MM.1S (cell line): ENCODE data around the gene ACTL6A.

Experiments
- EZH2 ChIP-seq: fragments of 300-600 bp; sonication (generic); optimal IDR thresholded peaks from 2 replicates; pipeline ENCODE3; 2017; ENCODE audit warnings: low read depth, mild to moderate bottlenecking, antibody characterized with exemption, low read length, mixed read lengths
- TF ChIP-seq, protein P1 (sequence below): fragments of 300-600 bp; sonication (generic); IDR thresholded peaks from 2 replicates; pipeline ENCODE4 v1.5.1; 2016; ENCODE audit warnings: antibody characterized with exemption, low read length, mixed read lengths

DNA sequence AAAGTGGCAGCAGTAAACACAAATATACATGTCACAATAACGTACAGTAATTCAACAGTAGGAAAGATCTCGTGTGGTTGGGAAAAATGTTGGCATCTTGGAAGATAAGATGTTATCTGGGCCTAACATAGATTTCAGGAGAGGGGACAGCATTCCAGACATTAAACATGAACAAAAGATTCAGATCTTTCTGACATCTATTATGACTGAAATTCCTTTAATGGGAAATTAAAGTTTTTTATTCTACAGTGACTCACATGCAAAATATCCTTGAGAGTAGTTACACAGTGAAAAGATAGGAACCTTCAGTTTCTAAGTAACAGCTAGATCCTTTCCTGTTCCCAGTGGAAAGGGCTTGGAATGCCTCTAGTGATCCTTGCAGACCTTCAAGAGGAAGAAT, 51.1 kb downstream of the ACTL6A start:
- TF ChIP-seq EZH2, result no peak
- TF ChIP-seq, protein P1, sequence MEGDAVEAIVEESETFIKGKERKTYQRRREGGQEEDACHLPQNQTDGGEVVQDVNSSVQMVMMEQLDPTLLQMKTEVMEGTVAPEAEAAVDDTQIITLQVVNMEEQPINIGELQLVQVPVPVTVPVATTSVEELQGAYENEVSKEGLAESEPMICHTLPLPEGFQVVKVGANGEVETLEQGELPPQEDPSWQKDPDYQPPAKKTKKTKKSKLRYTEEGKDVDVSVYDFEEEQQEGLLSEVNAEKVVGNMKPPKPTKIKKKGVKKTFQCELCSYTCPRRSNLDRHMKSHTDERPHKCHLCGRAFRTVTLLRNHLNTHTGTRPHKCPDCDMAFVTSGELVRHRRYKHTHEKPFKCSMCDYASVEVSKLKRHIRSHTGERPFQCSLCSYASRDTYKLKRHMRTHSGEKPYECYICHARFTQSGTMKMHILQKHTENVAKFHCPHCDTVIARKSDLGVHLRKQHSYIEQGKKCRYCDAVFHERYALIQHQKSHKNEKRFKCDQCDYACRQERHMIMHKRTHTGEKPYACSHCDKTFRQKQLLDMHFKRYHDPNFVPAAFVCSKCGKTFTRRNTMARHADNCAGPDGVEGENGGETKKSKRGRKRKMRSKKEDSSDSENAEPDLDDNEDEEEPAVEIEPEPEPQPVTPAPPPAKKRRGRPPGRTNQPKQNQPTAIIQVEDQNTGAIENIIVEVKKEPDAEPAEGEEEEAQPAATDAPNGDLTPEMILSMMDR, result no peak
